Esophagus squamous epithelium (tissue), 4 donors: ENCODE measurements around the gene HOXC10.

Experiments
- POLR2A ChIP-seq, 4 donors: fragments of 450-650 bp; IDR thresholded peaks; one replicate each; pipeline ENCODE4 v1.6.1; 2017; ENCODE audit warnings: antibody characterized with exemption in 4 of 4, mild to moderate bottlenecking in 4 of 4, moderate library complexity in 3 of 4
- TF ChIP-seq, protein P1 (sequence below), 6 experiments: fragments of 450-650 bp in 4 of 6; fragments of 200-600 bp in 2 of 6; sonication (generic) in 2 of 6; IDR thresholded peaks; one replicate each; pipeline ENCODE4 v1.5.1; 2016 to 2019; ENCODE audit warnings: antibody characterized with exemption in 6 of 6, mild to moderate bottlenecking in 4 of 6, moderate library complexity in 4 of 6

DNA sequence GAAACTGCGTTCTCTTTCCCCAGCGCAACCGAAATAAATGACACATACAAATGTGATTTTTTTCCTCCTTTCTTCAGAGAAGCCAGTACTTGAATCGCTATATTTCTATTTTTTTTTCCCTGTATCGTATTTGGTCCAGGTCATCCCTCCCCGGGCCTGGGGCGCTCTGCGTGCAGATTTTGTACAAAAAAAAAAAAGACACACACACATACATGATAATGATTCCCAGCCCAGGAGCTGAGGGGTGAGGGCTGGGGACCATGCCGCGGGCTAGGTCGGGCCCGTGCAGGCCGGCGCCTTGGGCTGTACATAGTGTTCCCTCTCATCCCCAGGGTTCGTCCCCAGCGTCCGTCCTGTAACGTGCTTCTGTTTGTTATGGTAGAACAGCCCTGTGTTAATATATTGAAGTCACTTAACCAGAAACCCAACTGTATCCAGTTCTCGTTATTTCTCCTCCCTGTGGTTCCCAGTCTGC, 18.0 kb downstream of the HOXC10 start:
- TF ChIP-seq, protein P1, sequence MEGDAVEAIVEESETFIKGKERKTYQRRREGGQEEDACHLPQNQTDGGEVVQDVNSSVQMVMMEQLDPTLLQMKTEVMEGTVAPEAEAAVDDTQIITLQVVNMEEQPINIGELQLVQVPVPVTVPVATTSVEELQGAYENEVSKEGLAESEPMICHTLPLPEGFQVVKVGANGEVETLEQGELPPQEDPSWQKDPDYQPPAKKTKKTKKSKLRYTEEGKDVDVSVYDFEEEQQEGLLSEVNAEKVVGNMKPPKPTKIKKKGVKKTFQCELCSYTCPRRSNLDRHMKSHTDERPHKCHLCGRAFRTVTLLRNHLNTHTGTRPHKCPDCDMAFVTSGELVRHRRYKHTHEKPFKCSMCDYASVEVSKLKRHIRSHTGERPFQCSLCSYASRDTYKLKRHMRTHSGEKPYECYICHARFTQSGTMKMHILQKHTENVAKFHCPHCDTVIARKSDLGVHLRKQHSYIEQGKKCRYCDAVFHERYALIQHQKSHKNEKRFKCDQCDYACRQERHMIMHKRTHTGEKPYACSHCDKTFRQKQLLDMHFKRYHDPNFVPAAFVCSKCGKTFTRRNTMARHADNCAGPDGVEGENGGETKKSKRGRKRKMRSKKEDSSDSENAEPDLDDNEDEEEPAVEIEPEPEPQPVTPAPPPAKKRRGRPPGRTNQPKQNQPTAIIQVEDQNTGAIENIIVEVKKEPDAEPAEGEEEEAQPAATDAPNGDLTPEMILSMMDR (IDR thresholded peaks at IDR 0.05) = no peak
- no peak for TF ChIP-seq POLR2A (IDR thresholded peaks at IDR 0.05)
